NCI-H128 (cell line): ENCODE data around the gene BFSP2.

Experiments used
- DNase-seq: peaks from one replicate; lab custom pipeline; 2025; ENCODE audit not compliant: unreplicated experiment; lab: John Stamatoyannopoulos, UW

Gene BFSP2

GRCh38 chr3:133414021-133414392, 14.2 kb downstream of the BFSP2 start:
- DNase-seq: no peak

GRCh38 chr3:133418361-133418760, 18.5 kb downstream of the BFSP2 start:
- DNase-seq: no peak

- DNase-seq: no peak
Measured at GRCh38 chr3:133419151-133419909, 19.5 kb downstream of the BFSP2 start.

DNA sequence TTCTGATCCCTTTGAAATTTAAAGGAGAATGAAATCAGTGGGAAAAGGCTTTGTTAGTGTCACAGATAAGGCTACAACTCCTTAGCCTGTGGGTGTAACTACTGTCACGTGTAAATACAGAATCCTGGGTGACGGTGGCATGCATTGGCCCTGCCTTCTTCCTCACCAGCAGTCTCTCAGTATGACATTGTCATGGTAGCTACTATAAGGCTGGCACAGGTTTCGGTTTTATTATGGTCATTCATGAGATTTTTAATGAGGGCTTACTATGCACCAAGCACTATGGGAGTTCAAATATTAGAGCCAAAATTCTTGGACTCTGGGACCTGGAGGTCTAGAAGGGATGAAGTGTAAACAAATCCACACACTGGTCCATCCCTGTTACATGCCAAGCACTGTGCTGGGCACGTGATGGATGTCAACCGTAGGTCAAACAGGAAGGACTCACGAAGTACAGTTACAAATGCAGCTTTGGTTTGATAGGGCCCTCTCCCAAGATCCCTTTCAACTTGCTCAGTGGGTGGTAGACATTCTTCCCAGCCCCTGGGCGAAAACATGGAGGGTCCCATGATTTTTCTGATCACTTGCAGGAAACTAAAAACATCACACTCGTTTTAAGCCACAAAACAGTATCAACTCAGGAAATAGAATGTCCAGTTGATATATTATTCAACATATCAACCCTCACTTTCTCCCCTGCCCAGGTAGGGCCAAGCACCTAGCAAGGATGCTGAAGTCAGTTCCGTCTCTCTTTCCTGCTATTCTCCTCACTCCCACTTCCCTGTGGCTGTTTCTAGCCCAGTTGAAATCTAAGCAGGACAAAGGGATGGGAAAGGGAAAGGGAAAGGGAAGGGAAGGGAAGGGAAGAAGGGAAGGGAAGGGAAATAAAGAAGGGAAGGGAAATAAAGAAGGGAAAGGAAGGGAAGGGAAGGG, 25.3 kb downstream of the BFSP2 start:
- no peak for DNase-seq

DNA sequence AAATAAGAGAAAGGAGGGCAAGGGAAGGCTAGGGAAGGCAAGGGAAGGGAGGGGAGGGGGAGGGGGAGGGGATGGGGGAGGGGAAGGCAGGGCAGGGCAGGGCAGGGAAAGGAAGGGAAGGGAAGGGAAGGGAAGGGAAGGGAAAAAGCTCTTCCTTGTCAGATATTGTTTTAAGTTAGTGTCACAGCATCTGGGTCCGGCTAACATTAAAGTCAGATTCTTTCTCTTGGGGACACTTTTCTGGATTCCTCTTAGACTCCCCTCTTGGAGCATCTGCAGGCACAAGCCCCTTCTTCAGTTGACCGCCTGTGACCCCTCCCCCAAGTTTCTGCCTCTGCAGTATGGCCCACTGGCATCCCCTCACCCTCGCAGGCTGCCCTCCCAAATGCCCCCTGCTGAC, 26.0 kb downstream of the BFSP2 start:
- DNase-seq: no peak

DNA sequence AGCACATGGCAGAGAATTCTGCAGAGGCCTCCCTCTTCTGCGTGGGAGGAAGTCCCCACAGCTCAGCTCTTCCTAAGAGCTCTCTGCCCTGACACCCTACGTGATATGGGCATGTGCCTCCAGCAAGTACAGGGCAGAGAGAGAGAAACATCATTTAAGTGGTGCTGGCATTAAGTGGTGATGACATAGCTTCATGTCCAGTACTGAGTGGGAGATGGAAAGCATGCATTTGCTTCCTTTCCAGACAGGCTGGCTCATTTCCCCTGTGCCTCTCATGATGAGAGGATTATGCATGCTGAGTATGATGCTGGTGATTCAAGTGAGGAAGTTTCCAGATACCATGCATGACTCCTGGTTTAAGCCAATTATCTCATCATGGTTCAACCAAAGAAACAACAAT, 26.9 kb downstream of the BFSP2 start:
- no peak for DNase-seq

DNA sequence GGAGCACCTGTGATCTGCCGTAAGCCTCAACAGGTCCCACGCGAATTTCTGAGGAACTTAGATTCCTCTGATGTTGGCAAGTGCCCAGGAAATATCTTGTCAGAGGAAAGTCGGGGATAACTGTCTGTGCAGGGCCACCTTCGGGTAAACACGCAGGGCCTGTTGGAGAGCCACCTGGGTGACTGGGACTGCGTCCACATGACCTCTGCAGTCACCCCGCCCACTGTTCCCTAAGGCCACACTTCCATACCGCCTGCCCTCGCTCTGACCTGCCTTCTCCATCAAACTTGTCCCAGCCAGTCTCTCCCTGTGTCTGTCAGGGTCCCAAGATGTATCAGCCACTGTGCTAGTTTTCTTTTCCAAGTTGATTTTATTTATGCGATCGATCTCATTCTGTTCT, 28.7 kb downstream of the BFSP2 start:
- no peak for DNase-seq

GRCh38 chr3:133429063-133429462, 29.2 kb downstream of the BFSP2 start:
- no peak for DNase-seq

DNA sequence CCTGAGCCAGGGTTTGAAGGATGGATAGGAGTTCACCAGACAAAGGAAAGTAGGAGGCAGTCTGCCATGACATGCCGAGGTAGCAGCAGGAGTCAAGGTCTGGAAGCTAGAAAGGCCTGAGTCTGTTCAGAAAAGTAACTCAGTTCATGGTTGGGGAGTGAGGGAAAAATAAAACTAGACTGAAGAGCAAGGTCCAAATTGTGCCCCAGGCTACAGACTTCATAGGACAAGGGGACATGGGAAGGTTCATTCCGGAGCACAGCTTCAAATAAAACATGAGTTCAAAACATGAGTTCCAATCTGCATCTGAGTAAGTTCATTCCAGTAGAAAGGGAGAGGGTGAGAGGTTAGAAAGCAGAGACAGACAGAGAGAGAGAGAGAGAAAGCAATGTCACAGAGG, 39.7 kb downstream of the BFSP2 start:
- no peak for DNase-seq

DNA sequence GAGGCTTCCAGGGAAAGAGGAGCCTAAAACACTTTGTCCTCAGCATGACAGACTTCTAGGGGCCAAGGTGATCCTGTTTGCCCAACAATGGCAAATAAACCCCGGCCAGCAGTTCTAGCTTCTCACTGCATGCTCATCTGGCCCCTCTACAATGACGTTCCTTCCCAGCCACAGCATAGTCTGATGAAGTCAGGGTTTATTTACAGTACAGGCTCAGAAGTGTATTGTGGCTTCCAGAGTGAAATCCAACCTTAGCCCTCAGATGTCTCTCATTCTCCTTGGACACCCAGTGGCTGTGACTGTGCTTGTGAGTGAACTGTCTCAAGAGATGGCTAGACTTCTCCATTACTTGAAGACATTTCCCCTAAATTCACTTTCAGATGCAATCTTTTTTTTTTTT, 40.8 kb downstream of the BFSP2 start:
- no peak for DNase-seq

DNA sequence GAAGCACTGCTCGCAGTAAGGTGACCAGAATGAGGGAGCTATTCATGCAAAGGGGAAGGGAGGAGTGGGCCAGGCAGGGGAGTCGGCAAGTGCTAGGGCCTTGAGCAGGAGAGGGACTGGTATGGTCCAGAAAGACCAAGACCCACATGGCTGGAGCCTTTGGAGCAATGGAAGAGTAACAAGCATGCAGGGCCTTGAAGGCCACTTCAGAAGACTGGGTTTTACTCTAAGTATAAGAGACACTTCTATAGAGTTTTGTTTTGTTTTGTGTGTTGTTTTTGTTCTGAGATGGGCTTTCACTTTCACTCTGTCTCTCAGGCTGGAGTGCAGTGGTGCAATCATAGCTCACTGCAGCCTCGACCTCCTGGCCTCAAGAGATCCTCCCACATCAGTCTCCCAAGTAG, 42.0 kb downstream of the BFSP2 start:
- no peak for DNase-seq

DNA sequence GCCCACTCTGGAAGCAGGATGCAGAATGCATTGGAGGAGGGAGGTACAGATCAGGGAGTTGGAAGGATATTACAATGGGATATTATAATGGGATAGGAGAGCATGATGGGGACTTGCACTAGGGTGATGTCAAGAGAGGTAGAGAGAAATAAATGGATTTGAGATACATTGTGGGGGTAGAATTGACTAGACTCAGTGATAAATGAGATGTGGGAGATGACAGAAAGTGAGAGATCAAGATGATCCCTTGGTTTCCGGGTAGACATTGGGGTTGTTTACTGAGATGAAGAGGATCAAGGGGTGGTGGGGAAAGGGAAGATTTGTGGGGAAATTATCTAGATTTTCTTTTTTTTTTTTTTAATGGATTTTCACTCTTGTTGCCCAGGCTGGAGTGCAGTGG, 42.7 kb downstream of the BFSP2 start:
- no peak for DNase-seq

DNA sequence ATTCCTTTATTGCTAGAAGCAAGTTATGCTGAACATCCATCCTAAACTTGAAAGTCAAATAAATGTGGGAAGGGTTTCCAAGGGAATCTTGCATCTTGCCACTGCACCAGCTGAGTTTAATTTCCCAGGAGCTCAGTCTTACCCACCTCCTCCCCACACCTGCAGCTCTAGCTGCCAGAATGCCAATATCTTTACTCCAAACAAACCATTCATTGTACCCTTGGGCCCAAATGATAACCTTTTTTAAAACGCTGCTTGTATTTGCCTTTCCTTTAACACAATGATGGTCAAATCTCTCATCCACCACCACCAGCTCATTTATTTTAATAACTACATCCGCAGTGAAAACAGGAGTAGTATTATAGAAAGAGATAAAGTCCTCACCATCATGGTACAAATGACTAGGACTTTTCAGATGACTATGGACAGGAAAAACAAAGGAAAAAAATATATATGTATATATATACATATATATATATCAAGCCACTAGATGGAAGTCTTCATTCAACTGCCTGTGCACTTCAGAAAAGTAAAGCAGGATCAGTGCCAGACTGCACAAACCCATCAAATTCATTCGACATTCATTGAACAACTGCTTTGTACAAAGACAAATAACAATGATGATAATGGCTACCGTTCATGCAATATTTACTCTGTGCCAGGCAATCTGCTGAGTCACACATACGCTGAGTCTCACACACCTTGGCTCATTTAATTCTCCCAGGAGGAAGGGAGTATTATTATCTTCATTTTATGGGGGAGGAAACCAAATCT, 44.0 kb downstream of the BFSP2 start:
- no peak for DNase-seq

GRCh38 chr3:133444423-133444774, 44.5 kb downstream of the BFSP2 start:
- DNase-seq: no peak

- DNase-seq: no peak
Measured at GRCh38 chr3:133445108-133445507, 45.3 kb downstream of the BFSP2 start.

- DNase-seq: no peak
Measured at GRCh38 chr3:133447750-133448477, 48.1 kb downstream of the BFSP2 start.

DNA sequence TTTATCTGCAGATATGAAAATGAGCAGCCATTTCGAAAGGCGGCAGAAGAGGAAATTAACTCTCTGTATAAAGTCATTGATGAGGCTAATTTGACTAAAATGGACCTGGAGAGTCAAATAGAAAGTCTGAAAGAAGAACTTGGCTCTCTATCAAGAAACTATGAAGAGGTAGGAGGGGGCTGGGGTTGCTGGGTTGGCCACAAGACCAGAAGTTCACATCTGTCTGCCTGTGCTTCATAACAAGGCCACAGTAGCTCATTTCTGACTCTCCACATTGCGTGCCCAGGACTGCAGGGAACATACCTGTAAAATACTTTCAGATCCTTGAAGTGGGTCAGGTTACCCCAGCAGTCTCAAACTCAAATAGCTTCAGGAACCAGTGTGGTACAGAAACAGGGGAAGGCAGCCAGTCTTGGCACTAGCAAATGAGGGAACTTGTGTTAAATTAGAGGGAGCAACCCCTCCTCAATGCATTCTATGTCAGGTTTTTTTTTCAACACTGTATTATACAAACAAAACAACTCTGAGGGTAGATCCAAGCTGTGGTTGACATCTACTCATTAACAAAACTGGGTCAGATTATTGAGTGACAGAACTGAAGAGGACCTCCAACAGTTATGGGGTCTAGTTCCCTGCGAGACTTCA, 48.7 kb downstream of the BFSP2 start:
- DNase-seq: no peak

DNA sequence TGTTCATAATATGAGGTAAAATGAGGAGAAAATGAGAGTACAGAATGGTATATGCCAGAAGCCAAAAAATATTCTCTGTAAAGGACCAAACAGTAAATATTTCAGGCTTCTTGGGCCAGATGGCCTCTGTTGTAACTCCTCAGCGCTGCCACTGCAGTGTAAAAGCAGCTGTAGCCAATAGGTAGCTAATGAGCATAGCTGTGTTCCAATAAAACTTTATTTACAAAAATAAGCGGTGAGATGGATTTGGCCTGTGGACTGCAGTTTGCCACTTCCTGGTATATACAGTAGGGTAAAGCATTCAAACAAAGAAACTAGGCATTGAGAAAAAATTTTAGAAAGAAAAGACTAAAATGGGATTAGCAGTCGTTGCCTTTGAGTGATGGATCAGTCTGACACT, 51.5 kb downstream of the BFSP2 start:
- DNase-seq: no peak

DNA sequence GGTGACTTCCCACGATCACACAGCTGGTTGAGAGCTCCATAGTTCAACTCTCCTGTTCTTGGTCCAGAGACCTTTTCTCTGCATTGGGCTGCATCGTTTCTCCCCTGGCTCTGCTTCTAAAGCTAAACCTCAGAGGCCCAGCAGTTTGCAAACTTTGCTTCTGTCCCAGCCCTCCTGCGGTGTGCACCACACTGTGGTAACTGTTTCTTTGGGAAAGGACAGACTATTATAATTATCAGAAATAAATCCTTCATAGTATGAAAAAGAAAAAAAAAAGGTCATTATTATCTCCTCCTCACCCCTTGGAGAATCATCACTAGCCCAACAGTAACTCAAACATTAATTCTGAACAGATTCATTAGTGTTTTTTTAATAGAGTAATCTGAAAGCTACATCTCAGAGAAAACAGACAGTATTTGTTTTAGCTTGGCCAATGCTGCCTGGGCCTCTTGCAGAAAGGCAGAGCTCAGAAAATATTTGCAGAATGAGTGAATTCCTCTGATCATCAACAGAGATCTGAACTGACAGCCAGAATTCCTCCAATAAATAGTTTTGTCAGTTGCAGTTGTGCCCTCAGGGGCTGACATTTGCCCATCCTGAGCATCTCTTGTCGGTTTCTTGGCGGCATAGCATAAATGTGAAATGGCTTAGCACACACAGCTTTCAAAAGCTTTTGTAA, 52.9 kb downstream of the BFSP2 start:
- no peak for DNase-seq

GRCh38 chr3:133453383-133453782, 53.5 kb downstream of the BFSP2 start:
- no peak for DNase-seq
